ENCODE results near the gene CCDC82. TPM values are rescaled to one million over a fixed set of nuclear protein-coding genes. Genes with fewer than 3 reads are reported as not detected.

The CCDC82 gene
- total RNA-seq, 2 donors from 2014 or later = 8.5 to 20.3 TPM

DNA sequence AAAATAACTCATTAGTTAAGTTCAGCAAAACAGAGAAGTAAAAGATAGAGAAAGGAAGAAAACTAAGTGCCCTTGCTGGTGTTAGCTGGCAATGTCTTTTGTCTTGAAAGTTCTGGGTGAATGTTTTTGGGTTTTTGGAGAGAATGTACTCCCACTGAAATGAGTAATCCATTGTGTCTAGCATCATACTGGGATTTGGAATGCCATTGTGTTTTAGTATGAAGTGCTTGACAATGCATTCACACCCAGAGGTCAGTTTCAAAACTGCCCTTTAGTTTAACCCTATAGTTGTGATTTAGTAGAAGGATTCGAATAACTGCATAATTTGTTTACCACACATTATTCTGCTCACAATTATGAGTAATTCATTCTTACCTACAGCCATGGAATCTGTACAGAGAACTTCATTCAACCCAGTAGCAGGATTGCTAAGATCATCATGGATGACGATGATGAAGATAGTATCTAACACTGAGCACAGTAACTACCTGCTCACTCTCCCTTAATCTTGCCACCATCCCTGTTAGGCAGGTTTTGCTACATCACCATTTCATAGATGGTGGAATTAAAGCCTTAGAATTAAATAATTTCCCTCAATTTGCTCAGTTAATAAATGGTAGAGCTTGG is 80.6 kb downstream of the CCDC82 start:
- TF ChIP-seq, protein P1, sequence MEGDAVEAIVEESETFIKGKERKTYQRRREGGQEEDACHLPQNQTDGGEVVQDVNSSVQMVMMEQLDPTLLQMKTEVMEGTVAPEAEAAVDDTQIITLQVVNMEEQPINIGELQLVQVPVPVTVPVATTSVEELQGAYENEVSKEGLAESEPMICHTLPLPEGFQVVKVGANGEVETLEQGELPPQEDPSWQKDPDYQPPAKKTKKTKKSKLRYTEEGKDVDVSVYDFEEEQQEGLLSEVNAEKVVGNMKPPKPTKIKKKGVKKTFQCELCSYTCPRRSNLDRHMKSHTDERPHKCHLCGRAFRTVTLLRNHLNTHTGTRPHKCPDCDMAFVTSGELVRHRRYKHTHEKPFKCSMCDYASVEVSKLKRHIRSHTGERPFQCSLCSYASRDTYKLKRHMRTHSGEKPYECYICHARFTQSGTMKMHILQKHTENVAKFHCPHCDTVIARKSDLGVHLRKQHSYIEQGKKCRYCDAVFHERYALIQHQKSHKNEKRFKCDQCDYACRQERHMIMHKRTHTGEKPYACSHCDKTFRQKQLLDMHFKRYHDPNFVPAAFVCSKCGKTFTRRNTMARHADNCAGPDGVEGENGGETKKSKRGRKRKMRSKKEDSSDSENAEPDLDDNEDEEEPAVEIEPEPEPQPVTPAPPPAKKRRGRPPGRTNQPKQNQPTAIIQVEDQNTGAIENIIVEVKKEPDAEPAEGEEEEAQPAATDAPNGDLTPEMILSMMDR (IDR thresholded peaks at IDR 0.05) = no peak
- no peak for TF ChIP-seq POLR2A (IDR thresholded peaks at IDR 0.05)
- TF ChIP-seq POLR2AphosphoS5 (IDR thresholded peaks at IDR 0.05) = no peak

GRCh38 chr11:96307776-96308140 is 82.0 kb downstream of the CCDC82 start:
- no peaks in the 10 kb centered on the region for H3K36me3 ChIP-seq
- intact Hi-C loops (cut with DNase I) = no loop called here
- WGBS = 36% methylated on average over 3 of the region's 3 CpGs
- no peak for DNase-seq (ENCODE audit: low spot score)
- peaks cover 5% of the 10 kb centered on the region for H3K4me1 ChIP-seq (replicated peaks)
- peak overlapping the region; percentile 59 to 76 for H3K27ac ChIP-seq
- TF ChIP-seq, protein P1 (IDR thresholded peaks at IDR 0.05) = no peak
- no peak for TF ChIP-seq POLR2AphosphoS5 (IDR thresholded peaks at IDR 0.05)
- TF ChIP-seq POLR2A (IDR thresholded peaks at IDR 0.05) = no peak
- peak overlapping the region in 1 of 2 donors; percentile 1 for H3K4me3 ChIP-seq
- H3K9me3 ChIP-seq = no peaks in the 10 kb centered on the region
- no peaks in the 10 kb centered on the region for H3K27me3 ChIP-seq (replicated peaks; ENCODE audit: insufficient read depth)

More for the DNA sequence above, 80.6 kb downstream of the CCDC82 start:
- Histone ChIP-seq H3K4me3 (no peak overlapping the region), H3K4me1 (replicated peaks) (peaks cover 6% of the 10 kb centered on the region), H3K9me3 (no peaks in the 10 kb centered on the region), H3K27me3 (replicated peaks; ENCODE audit: insufficient read depth) (no peaks in the 10 kb centered on the region), H3K27ac (no peak overlapping the region), H3K36me3 (no peaks in the 10 kb centered on the region)
- no peak for DNase-seq (ENCODE audit: low spot score)
- WGBS = 71% methylated on average over 2 of the region's 2 CpGs
- intact Hi-C loops (cut with DNase I) = no loop called here

DNA sequence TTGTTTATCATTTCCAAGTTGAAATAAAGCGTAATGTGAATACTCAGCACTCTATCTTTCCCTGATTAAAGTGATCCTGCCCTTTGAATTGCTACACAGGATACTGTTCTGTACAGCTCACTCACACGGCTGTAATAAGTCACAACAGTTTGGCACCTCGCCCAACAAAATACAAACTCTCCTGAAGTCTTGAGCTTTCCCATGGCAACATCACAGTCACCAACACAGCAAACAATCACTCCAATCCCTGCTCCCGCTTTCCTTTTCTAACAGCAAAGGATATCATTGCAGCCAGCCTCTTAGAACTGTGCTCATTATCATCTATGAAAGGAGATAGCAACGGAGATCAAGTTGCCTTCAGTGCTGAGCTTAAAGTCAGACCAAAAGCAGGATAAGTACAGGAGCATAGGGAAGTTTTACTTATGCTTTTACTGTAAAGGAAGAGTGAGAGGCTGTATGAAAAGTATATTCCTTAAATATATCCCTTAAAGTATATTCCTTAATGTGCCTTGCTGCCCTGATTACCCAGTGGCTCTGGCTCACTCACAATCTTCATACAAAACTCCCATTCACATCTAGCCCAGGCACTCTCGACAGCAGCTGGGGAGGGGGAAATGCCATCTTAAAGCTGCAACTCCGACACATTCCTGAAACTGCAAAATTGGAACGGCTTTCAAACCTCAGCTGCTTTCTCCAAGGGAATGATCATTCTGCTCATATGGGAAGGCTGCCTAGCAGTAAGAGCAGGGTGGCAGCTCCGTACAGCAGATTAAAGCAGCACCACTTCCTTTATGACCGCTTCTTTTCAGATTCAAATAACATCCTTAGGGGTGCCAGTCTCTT is 82.6 kb downstream of the CCDC82 start:
- no peaks in the 10 kb centered on the region for H3K9me3 ChIP-seq
- DNase-seq (ENCODE audit: low spot score) = peak; percentile 86
- H3K4me3 ChIP-seq = peak overlapping the region in 1 of 2 donors; percentile 1
- 4% methylated on average over 10 of the region's 10 CpGs for WGBS
- no peaks in the 10 kb centered on the region for H3K27me3 ChIP-seq (replicated peaks; ENCODE audit: insufficient read depth)
- peaks cover 5% of the 10 kb centered on the region for H3K4me1 ChIP-seq (replicated peaks)
- TF ChIP-seq POLR2AphosphoS5 (IDR thresholded peaks at IDR 0.05) (peak; percentile 60), POLR2A (IDR thresholded peaks at IDR 0.05) (peak; percentile 16)
- TF ChIP-seq, protein P1 (IDR thresholded peaks at IDR 0.05) = no peak
- peak overlapping the region; percentile 59 to 76 for H3K27ac ChIP-seq
- intact Hi-C loops (cut with DNase I) = no loop called here
- no peaks in the 10 kb centered on the region for H3K36me3 ChIP-seq

DNA sequence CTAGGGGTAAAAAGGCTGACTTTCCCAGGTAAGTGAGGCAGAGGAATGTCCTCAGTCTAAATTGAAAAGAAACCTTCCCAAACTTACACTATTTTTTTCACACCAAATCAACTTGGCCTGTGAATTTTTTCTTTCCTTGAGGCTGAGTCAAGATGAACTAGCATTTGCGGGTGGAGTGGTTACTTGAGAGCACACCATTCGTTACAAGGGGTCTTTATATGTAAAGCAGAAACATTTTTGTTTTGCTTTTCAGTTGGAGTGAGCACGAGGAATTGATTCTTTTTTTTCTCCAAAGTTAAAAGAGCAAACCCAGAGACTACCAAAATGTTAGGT is 83.1 kb downstream of the CCDC82 start:
- Histone ChIP-seq H3K9me3 (no peaks in the 10 kb centered on the region), H3K36me3 (no peaks in the 10 kb centered on the region), H3K4me1 (replicated peaks) (peaks cover 5% of the 10 kb centered on the region), H3K4me3 (no peak overlapping the region), H3K27ac (peak overlapping the region; percentile 59 to 76), H3K27me3 (replicated peaks; ENCODE audit: insufficient read depth) (no peaks in the 10 kb centered on the region)
- 13% methylated on average over 3 of the region's 3 CpGs for WGBS
- intact Hi-C loops (cut with DNase I) = no loop called here
- TF ChIP-seq POLR2AphosphoS5 (IDR thresholded peaks at IDR 0.05) (no peak), POLR2A (IDR thresholded peaks at IDR 0.05) (no peak)
- TF ChIP-seq, protein P1 (IDR thresholded peaks at IDR 0.05) = no peak
- no peak for DNase-seq (ENCODE audit: low spot score)

Measured in prostate gland (tissue), 2 donors.